Smooth muscle cell (in vitro differentiated cells): ENCODE data around the gene UNK. TPM values are rescaled to one million over a fixed set of nuclear protein-coding genes. Genes with fewer than 3 reads are reported as not detected.

Experiments
- DNase-seq: peaks from one replicate; lab custom pipeline; 2025; ENCODE audit not compliant: unreplicated experiment; lab: John Stamatoyannopoulos, UW
- H2AFZ ChIP-seq: fragments of 200-600 bp; sonication (generic); 2 replicates; pipeline ENCODE4 v1.6.0; 2016; ENCODE audit warnings: antibody characterized with exemption, low read depth, mild to moderate bottlenecking
- H3F3A ChIP-seq: fragments of 200-600 bp; sonication (generic); 2 replicates; pipeline ENCODE4 v1.6.0; 2017; ENCODE audit warnings: antibody characterized with exemption, low read depth
- H3K27ac ChIP-seq: fragments of 200-600 bp; sonication (generic); 2 replicates; pipeline ENCODE4 v1.5.1; 2016; ENCODE audit warnings: low read depth, mild to moderate bottlenecking
- H3K27me3 ChIP-seq: fragments of 200-600 bp; sonication (generic); 2 replicates; pipeline ENCODE4 v1.6.1; 2016; ENCODE audit warnings: low read depth, mild to moderate bottlenecking
- H3K36me3 ChIP-seq: fragments of 200-600 bp; sonication (generic); 2 replicates; pipeline ENCODE4 v1.5.1; 2016; ENCODE audit warnings: low read depth
- H3K4me1 ChIP-seq: fragments of 200-600 bp; sonication (generic); 2 replicates; pipeline ENCODE4 v1.5.1; 2016; ENCODE audit warnings: low read depth
- H3K4me2 ChIP-seq: fragments of 200-600 bp; sonication (generic); 2 replicates; pipeline ENCODE4 v1.6.0; 2016; ENCODE audit warnings: mild to moderate bottlenecking
- H3K4me3 ChIP-seq: fragments of 200-600 bp; sonication (generic); 2 replicates; pipeline ENCODE4 v1.5.1; 2016; ENCODE audit warnings: mild to moderate bottlenecking
- H3K79me2 ChIP-seq: fragments of 200-600 bp; sonication (generic); 2 replicates; pipeline ENCODE4 v1.6.0; 2016; ENCODE audit warnings: low read depth, mild to moderate bottlenecking
- H3K9ac ChIP-seq: fragments of 200-600 bp; sonication (generic); 2 replicates; pipeline ENCODE4 v1.6.0; 2016; ENCODE audit warnings: low read depth
- H3K9me3 ChIP-seq: fragments of 200-600 bp; sonication (generic); replicated peaks from 2 replicates; pipeline ENCODE4 v1.5.1; 2016; ENCODE audit warnings: low read depth
- H4K20me1 ChIP-seq: fragments of 200-600 bp; sonication (generic); 2 replicates; pipeline ENCODE4 v1.6.0; 2016; ENCODE audit warnings: low read depth
- WGBS: methylation state at CpG from one replicate; pipeline ENCODE4 v1.1.7; 2016; ENCODE audit warnings: low lambda C conversion rate; 5-methylcytosine and 5-hydroxymethylcytosine counted together
- polyA plus RNA-seq: library from polyadenylated mRNA; unstranded; fragments of >200 nt; fragmentation: Nextera tagmentation; extraction: Ambion mirVana; gene quantifications from 2 replicates; pipeline ENCODE4 v1.2.1, GENCODE V29; 2016
- total RNA-seq: library from RNA; depleted of rRNA; stranded (reverse); fragments of >200 nt; gene quantifications from 2 replicates; pipeline ENCODE4 v1.2.3, GENCODE V29; 2014
- TF ChIP-seq, protein P1 (sequence below): fragments of 200-600 bp; sonication (generic); IDR thresholded peaks from 2 replicates; pipeline ENCODE4 v1.5.1; 2017; ENCODE audit warnings: borderline replicate concordance, mild to moderate bottlenecking, antibody characterized with exemption; ENCODE audit not compliant: insufficient read depth, poor library complexity, severe bottlenecking

The UNK gene
- total and polyA plus RNA-seq, 2 experiments from 2014 or later, result 26.8 to 39.5 TPM

DNA sequence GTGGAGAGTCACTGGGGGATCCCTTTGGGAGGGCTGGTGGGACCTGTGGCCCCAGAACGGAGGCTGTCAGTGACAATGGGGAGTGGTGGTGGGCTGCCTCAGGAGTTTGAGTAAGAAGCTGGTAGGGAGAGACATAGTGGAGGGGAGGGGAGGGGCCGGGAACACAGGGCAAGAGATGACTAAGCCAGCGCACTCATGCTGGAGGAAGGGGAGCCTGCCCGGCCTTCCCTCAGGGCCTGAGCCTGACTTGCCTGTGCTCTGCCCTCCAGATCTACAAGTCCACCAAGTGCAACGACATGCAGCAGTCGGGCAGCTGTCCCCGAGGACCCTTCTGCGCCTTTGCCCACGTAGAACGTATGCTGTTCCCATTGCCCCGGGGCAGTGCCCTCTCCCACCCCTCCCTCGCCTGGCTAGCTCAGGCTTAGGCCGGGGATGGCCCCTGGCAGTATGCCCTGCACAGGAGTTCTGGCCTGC, 30.3 kb downstream of the UNK start:
- Histone ChIP-seq H3K4me3 (no peak overlapping the region), H4K20me1 (peaks cover 9% of the 10 kb centered on the region), H3K4me1 (no peaks in the 10 kb centered on the region), H2AFZ (no peak overlapping the region), H3K79me2 (no peaks in the 10 kb centered on the region), H3K36me3 (no peaks in the 10 kb centered on the region), H3K27ac (peak overlapping the region; percentile 59), H3K9ac (no peak overlapping the region), H3K4me2 (no peak overlapping the region), H3F3A (no peaks in the 10 kb centered on the region), H3K27me3 (no peaks in the 10 kb centered on the region), H3K9me3 (no peaks in the 10 kb centered on the region)
- TF ChIP-seq, protein P1, sequence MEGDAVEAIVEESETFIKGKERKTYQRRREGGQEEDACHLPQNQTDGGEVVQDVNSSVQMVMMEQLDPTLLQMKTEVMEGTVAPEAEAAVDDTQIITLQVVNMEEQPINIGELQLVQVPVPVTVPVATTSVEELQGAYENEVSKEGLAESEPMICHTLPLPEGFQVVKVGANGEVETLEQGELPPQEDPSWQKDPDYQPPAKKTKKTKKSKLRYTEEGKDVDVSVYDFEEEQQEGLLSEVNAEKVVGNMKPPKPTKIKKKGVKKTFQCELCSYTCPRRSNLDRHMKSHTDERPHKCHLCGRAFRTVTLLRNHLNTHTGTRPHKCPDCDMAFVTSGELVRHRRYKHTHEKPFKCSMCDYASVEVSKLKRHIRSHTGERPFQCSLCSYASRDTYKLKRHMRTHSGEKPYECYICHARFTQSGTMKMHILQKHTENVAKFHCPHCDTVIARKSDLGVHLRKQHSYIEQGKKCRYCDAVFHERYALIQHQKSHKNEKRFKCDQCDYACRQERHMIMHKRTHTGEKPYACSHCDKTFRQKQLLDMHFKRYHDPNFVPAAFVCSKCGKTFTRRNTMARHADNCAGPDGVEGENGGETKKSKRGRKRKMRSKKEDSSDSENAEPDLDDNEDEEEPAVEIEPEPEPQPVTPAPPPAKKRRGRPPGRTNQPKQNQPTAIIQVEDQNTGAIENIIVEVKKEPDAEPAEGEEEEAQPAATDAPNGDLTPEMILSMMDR, result no peak
- 73% methylated on average over 13 of the region's 13 CpGs for WGBS
- DNase-seq, result no peak

DNA sequence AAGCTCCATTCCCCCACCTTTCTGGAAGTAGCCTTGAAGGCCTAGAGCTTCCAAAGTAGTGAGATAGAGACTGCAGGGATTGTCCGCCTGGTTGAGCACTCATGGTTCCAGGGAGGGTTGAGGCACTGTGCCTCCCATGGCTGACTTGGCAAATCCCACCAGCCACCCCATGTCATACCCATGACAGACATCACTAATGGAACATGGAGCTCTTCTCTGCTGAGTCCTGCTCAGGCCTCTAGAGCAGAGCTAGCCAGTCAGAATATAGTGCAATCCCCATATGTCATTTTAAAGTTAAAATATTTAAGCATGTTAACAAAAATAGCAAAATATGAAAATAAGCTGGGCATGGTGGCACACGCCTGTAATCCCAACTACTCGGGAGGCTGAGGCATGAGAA, 30.8 kb downstream of the UNK start:
- H4K20me1 ChIP-seq, result peaks cover 6% of the 10 kb centered on the region
- H3K9ac ChIP-seq, result no peak overlapping the region
- no peaks in the 10 kb centered on the region for H3K4me1 ChIP-seq
- H2AFZ ChIP-seq, result no peak overlapping the region
- 99% methylated on average over 3 of the region's 3 CpGs for WGBS
- H3K27me3 ChIP-seq, result no peaks in the 10 kb centered on the region
- no peaks in the 10 kb centered on the region for H3K9me3 ChIP-seq
- peak overlapping the region; percentile 44 for H3K27ac ChIP-seq
- H3K4me3 ChIP-seq, result no peak overlapping the region
- no peaks in the 10 kb centered on the region for H3K36me3 ChIP-seq
- H3K79me2 ChIP-seq, result no peaks in the 10 kb centered on the region
- no peak overlapping the region for H3K4me2 ChIP-seq
- no peaks in the 10 kb centered on the region for H3F3A ChIP-seq
- DNase-seq, result no peak
- TF ChIP-seq, protein P1, result no peak

DNA sequence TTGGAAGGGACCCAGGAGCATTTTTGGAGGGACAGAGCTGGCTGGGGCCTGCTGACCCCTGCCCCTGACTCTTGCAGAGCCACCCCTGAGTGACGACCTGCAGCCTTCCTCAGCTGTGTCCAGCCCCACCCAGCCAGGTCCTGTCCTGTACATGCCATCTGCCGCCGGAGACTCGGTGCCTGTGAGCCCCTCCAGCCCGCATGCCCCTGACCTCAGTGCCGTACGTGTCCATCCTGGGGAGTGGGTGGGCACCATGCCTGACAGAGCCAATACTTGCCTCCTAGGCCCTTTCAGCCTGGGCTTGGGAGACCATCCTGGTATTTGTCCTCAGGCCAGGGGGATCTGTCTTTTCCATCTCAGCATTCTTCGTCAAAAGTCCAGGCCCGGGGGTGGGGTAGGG, 32.1 kb downstream of the UNK start:
- Histone ChIP-seq H2AFZ (no peak overlapping the region), H3K4me1 (no peaks in the 10 kb centered on the region), H4K20me1 (no peaks in the 10 kb centered on the region), H3K4me3 (no peak overlapping the region), H3K36me3 (no peaks in the 10 kb centered on the region), H3K9me3 (no peaks in the 10 kb centered on the region), H3K9ac (no peak overlapping the region), H3F3A (no peaks in the 10 kb centered on the region), H3K79me2 (no peaks in the 10 kb centered on the region), H3K27ac (no peak overlapping the region), H3K4me2 (no peak overlapping the region), H3K27me3 (no peaks in the 10 kb centered on the region)
- no peak for DNase-seq
- 96% methylated on average over 9 of the region's 9 CpGs for WGBS
- TF ChIP-seq, protein P1, result no peak

DNA sequence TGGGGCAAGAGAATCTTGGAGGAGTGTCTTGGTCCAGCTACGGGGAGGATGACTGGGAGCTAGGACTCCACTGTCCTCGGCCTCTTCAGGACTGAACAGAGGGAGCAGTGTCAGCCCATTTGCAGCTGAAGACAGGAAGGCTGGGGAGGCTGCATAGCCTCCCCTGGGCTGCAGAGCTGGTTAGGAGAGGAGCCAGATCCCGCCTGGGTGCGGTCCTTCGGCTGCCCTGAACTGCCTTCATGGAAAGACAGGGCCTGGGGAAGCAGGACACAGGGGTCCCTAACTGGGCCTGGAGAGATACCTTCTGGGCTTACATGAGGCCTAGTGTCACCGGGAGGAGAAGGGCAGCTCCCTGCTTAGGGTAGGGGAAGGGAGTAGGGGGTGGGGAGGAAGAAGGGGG, 33.0 kb downstream of the UNK start:
- no peaks in the 10 kb centered on the region for H3K36me3 ChIP-seq

More for the DNA sequence above, 33.0 kb downstream of the UNK start:
- Histone ChIP-seq H3K4me2 (no peak overlapping the region), H3F3A (no peaks in the 10 kb centered on the region), H3K27ac (no peak overlapping the region), H3K4me3 (no peak overlapping the region), H3K9ac (no peak overlapping the region), H2AFZ (no peak overlapping the region), H4K20me1 (no peaks in the 10 kb centered on the region), H3K79me2 (no peaks in the 10 kb centered on the region), H3K9me3 (no peaks in the 10 kb centered on the region), H3K4me1 (no peaks in the 10 kb centered on the region), H3K27me3 (no peaks in the 10 kb centered on the region)
- no peak for DNase-seq
- TF ChIP-seq, protein P1, result no peak
- WGBS, result 94% methylated on average over 6 of the region's 6 CpGs
